Activated gamma-delta T cell (primary cell): ENCODE results near the gene FREM3.

ENCODE experiments used
- DNase-seq: peaks from one replicate; lab custom pipeline; 2025; lab: John Stamatoyannopoulos, UW

FREM3 gene

DNA sequence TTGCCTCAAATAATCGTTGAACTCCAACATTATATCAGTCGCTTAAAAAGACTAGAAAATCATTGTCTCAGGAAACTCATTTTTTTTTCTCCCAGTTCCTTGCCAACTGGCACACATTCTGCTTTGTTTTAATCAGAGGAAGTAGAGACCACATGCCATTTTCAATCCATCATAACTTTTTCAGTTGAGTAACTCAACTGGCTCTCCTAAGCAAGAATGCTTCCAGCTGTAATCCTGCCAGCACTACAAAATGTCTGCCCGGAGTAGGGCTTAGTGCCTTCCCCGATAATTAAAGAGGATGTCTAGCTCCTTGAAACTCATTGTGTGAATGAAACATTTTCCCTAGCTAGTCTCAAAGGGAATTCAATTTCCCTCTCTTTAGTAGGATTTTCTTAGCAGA is 33.0 kb downstream of the FREM3 start:
- no peak for DNase-seq

DNA sequence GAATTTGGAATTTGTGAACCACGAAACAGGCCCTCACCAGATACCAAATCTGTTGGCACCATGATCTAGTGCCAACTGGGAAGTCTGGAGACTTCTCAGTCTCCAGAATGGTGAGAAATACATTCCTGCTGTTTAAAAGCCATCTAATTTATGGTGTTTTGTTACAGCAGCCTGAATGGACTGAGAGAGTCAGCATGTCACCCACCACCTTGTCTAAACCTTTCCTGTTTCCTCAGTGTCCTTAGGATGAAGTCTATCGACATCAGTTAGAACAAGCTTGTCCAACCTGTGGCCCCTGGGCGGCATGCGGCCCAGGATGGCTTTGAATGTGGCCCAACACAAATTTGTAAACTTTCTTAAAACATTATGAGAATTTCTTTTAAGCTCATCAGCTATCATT is 42.1 kb downstream of the FREM3 start:
- no peak for DNase-seq

DNA sequence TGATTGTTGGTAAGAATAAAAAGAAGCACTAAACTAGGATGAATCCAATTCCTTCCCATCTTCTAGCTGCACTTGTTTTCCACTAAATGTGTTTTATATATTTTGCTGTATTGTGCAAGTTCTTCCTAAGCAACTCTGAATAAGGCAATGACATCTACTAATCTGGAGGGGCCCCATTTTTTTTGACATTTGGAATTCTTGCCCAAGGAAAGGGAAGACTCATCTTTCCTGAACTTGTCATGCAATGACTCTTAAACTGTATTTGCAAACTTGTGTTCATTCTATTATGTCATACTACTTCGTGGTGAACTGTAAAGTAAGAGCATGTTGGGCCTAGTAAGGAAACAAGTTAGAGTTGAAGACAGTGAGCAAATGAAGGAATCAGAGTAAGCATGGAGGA is 45.9 kb downstream of the FREM3 start:
- DNase-seq, result no peak

DNA sequence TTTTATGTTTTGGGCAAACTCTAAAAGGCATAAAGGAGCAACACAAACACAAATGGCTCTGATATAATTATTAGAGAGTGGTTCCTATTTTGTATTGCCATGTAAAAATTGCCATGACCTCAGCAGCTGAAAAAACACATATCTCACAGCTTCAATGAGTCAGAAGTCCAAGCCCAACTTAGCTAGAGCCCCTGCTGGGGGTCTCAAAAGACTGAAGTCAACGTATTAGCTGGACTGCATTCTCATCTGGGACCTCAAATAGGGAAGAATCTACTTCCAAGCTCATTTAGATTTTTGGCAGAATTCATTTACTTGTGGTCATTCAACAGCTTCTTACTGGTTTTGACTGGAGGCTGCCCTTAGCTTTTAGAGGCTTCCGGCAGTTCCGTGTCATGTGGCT is 47.4 kb downstream of the FREM3 start:
- no peak for DNase-seq

DNA sequence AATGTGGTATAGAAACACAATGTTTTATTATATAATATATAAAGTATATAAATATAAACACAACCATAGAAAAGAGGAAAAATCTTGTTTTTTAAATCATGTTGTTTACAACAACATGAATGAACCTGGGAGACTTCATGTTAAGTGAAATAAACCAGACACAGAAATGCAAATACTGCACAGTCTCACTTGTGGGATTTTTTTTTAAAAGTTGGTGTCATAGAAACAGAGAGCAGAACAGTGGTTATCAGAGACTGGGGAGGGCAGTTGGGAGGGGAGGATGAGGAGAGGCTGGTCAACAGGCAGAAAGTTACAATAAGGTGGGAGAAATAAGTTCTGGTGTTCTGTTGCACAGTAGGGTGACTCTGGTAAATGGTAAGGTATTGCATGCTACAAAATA is 57.1 kb downstream of the FREM3 start:
- DNase-seq, result no peak

DNA sequence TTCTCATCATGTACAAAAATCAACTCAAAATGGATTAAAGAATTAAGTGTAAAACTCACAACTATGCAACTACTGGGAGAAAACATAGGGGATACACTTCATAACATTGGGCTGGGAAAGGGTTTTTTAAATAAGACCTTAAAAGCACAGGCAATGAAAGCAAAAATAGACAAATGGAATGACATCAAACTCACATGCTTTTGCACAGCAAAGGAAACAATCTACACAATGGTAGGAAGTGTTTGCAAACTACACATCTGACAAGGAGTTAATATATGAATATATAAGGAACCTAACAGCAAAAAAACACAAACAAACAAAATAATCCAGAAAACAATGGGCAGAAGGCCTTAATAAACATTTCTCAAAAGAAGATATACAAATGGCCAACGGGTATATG is 57.9 kb downstream of the FREM3 start:
- no peak for DNase-seq

DNA sequence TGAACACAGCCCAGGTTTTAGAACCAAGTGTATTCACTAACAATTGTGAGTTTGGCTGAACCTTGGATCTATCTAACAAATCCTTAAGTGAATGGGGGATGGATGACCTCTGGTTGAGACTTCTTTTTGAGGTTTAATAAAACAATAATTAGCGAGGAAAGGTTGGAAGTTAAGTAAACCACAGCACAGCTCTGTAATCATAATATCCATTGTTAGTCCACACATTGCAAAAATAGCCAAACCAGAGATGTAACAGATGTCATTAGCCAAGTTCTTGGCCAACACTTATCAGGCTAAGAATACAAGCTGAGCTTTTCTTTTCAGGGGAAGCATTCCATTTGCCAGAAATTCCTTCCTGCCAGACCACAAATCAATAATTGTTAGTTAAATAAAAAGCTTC is 59.1 kb downstream of the FREM3 start:
- no peak for DNase-seq

DNA sequence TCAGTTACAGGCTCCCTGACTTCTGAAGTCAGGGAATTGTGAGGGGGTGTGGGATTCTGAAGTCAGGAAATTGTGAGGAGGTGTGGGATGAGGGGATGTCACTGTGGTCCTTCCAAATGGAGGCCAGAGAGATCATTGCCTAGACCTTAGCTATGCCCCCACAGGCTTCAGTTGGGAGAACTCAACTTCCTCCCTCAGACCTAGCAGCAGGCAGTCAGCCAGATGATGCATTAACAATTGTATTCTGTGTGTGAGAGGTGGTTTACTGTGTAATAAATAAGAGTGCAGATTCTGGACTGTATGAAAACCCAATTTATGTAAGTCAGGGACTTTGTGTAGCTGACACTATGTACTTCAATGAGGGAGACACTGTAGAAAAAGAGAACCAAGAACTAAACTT is 65.7 kb downstream of the FREM3 start:
- DNase-seq, result no peak

DNA sequence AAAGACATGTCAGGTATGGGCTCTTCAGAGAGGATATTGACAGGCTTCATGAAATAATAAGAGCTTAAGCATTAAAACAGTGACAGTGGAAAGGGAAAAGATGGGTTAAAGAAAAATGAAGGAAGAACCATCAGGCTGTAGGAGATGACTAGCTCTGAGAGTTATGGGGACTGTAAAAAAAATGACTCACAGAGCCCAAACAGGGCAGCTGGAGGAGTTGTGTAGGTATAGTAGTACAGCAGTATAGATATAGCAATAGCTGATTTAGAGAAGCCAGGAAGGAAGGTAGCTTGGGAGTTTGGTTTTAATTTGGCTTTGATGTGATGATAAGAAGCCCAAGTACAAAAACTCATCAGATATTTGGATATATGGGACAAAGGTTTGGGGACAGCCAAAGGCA is 66.6 kb downstream of the FREM3 start:
- DNase-seq, result no peak

DNA sequence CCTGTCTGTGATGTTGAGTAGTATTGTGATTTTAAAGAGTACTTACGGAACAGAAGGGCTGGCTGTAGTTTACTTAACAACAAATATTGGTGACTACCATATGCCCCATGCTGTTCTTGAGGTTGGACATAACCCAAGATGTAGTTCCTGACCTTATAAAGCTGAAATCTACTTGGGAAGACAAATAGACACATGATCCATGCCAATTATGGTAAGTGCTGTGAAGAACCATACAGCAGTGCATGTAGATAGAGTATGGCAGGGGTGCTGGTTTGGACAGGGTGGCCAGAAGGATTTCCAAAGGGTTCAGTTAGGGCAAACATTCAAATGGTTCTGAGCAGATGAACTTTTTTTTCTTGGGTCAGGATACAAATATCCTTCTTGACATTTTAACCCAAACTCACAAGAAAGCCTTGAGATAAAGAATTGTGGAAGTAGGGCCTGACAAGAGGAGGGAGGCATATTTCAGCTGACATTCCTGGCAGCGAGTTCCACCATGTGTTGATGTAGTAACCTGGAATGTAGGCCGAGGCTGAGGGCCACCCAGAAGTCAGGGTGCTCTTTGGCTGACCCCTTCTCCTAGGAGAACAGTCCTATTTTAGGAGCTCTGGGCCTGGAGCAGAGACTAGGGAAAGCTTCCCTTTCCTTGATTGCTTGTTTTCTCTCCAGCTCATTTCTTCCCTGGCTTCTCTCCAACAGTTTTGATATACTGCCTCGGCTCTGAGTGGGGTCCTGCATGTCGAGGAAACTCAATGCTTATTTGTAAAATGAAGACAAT is 74.2 kb downstream of the FREM3 start:
- DNase-seq, result no peak

DNA sequence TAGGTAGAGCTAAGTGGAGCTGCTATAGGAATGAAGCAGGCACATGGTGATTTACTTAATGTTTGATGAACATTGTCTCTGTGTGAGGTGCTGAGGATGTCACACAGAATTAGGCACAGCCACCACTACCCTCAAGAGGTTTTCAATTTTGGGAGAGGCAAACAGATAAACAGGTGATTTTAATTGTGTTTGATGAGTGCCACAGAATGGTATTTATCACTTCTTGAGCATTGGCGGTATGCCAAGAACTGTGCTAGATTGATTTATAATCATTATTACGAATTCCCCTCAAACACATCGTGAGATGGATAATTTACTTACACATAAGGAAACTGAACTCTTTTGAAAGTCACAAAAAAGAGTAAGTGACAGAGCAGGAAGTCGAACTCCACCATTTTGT is 74.8 kb downstream of the FREM3 start:
- DNase-seq, result no peak

DNA sequence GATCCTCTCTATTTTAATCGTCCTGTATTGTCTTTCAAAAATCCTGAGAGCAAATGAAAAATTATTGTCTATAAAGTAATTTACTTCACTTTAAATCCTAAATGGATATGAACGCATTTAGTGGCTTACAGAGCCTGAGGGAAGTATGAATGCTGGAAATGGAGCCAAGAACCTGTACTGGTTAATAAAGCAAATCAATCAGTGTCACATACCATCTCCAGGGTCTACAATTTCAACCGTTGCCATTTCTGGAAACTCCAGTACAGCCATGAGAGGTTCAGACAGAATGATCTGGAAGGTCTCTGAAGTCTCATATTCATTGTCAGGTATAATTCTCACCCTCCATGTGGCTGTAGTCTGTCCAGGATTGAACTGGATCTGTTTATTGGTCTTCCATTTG is 76.6 kb downstream of the FREM3 start:
- DNase-seq, result no peak

DNA sequence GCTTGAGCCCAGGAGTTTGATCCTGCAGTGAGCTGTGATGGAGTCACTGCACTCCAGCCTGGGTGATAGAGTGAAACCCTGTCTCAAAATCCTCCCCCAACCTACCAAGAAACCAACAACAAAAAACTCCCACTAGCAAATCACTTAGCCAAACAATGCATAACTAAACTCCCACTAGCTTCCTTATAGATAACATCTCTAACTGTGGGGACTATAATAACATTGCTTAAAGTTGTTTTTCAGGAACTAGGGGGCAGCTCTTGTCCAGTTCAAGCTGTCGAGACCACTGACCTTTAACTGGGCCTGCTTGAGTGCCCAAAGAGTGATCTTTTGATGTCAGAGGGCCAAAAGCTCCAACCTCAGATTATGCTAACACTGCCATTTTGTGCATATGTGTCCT is 81.7 kb downstream of the FREM3 start:
- no peak for DNase-seq

DNA sequence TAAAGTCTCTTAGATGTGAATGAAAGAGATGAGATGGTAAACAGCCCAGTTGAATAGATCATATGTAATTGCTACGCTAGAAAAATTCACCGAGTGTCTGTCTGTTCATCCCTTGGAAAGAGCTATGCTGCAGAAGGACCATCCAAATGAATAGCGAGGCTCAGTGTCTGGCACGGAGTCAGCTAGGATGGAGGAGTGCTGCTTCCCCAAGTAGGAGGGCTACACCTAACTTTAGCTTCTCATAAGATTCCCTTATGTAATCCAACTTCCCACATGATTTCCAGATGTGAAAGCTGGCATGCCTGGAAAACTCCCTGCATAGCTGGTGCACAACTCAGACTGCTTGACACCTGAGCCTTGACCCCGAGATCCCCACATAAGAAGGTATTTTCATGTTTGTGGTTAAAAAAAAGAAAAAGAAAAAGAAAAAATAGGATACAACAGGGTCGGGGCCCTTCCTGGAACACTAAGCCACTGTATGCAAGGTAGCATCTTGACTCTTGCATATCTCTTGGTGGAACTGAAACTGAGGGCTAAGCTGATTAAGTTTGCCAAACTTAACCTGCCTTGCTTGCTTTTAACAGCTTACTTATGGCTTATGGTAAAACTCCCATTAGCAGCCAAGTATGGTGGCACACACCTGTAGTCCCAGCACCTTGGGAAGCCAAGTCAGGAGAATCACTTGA is 82.3 kb downstream of the FREM3 start:
- no peak for DNase-seq

DNA sequence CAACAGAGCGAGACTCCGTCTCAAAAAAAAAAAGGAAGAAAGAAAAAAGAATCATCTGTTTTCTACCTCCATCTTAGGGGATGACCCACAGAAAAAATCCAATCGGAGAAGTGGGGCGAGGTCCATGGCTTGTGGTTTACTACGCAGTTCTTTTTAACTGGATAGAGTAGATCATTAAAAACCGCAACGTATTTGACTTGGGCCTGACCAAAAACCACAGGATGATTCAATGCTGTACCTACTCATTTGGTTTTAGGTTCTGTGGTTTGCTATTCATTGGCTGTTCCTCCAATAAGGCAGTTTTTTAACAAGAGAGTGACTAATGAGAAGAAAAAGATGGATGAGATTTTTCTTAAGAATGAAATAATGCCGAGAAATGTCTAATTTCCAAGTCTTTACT is 83.7 kb downstream of the FREM3 start:
- DNase-seq, result no peak

DNA sequence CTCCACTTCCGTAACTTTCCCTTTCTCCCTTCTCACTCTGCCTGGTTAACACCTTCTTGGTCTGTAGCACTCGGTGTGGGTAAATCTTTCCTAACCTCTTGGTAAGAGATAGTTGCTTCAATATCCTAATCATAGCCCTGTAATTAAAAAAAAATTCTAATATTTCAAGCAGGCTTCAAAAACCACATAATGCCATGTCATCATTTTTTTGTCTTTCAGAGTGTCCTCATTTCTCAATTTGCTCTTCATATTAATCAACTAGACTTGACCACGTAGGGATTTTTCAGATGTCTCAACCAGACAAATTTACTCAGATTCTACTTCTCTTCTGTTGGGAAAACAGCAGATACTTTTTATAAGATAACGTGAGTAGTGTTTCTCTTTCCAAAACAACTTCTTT is 91.0 kb downstream of the FREM3 start:
- no peak for DNase-seq

DNA sequence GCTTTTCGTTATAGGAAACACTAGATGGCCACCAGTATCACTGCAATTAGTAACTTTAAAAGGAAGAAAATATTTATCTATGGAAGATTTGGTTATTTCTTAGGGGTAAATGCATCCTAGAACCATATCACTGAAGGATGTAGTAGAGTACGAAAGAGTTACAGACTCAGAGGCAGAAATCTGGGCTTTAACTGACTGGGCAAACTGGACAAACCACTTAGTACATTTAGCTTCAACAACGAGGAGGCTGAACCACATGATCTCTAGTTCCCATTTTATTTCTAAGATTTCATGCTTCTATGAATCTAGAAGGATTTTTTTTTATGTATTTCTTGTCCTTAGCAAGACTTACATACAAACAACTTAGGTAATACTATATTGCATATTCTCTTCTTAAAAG is 94.0 kb downstream of the FREM3 start:
- no peak for DNase-seq

DNA sequence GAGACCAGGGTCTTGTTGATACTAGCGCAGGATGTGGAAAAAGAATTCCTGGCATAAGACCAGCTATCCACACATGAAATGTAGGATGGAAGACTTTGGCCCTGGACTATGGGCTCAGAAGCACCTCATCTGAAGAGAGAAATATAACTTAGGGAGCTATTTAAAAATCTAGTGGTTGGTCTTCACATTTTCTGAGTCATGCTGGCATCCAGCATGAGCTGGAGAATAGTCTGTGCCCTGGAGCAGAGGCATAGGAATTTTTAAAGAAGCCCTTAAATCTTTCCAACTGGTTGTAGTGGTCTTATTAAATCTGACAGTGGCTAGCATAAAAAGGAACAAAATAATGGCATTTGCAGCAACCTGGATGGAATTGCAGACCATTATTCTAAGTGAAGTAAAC is 100.6 kb downstream of the FREM3 start:
- no peak for DNase-seq

DNA sequence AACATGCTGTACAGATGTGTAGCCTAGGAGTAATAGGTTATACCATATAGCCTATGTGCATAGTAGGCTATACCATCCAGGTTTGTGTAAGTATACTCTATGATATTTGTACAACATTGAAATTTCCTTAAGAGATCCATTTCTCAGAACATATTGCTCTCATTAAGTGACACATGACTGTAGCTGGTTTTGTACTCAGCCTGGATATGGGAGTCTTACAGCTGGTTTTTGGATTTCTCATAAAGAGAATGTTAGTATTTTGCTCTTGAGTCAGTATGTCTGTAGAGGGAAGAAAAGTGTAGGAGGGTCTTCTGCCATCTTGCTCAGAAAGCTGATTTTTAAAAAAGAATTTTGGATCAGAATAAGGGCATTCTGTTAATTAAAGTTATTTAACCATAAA is 101.7 kb downstream of the FREM3 start:
- DNase-seq, result no peak

DNA sequence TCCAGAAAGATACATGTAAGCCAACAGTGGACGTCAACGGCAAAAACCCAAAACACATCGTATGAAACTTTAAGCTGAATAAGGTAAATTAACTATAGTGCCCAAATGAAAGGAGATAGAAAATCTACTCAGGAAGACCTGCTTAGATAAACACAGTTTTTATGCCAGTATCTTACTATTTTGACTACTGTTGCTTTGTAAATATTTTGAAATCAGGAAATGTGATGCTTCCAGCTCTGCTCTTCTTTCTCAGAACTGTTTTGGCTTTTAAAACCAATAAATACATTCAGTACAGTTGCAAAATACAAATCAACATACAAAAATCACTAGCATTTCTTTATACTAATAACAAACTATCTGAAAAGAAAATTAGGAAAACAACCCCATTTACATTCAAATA is 103.2 kb downstream of the FREM3 start:
- no peak for DNase-seq

DNA sequence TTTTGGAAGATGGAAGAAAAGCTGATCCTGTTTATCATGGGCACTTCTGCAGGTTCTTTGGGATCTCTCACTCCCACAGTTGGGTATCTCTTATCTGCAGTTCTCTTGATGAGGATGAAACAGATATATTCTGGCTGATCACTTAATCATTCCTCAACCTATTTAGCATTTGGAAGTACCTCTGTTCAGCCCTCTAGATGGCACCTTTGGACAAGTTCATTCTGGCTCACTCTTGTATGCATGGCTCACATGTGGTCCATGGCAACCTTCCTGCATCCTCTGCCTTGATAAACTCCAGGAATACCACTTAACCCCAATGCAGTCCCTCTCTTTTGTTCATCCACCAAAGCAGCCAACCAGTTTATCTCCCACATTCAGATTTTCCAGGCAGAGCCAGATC is 112.8 kb downstream of the FREM3 start:
- DNase-seq, result no peak

DNA sequence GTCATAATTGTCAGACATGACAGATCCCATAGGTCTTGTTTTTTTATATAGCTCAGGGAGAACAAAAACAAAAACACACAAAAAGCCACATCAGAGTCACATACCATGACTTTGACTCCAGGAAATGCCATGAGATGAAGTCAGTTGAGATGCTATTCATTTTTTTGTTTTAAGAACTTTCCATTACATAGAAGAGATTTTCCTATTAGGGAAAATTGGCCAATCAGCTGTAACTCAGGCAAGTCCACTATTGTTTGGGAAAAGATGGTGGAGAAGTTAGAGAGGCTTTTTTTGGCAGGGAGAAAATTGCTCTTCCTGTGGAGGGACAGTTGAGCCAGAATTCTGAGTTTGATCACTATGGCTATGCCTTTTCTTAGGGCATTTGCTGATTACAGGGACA is 114.4 kb downstream of the FREM3 start:
- no peak for DNase-seq

DNA sequence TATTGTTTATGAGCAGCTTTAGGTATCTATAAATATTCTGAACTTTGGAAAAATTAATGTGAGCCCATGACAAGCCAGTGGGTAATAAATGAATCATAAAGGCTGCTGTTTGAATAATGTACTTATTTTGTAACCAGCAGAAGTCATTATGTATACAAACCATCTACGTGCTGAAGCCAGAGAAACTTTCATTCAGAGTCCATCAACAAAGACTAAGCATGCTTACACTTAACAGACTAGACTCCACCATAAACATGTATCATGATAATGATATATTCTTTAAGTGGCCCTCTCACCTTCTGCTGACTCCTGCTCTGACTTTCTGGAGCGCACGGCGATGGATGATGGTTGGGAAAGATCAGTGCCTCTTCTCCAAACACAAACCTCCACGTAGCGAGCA is 114.9 kb downstream of the FREM3 start:
- no peak for DNase-seq
